Lower lobe of right lung (tissue), 2 donors: ENCODE data around the gene ADGRV1. TPM values are rescaled to one million over a fixed set of nuclear protein-coding genes. Genes with fewer than 3 reads are reported as not detected.
"Not testable (repeated sequence)": the region's sequence is repeated elsewhere in the genome, so short reads cannot be mapped to it uniquely, and the experiment has no call there.

ENCODE experiments used
- ATAC-seq, 2 donors: fragments of 200-7000 bp; cut with Tn5 transposase; one replicate each; pipeline ENCODE4 v1.9.1; 2020 to 2022; ENCODE audit warnings: mild to moderate bottlenecking in 2 of 2, moderate library complexity in 2 of 2
- DNase-seq: peaks from one replicate; pipeline ENCODE4 v3.0.0-alpha.2; 2020
- H3K27ac ChIP-seq: fragments of 200-600 bp; one replicate; pipeline ENCODE4 v1.8.0; 2022
- H3K27me3 ChIP-seq: fragments of 200-600 bp; one replicate; pipeline ENCODE4 v1.8.0; 2022; ENCODE audit warnings: low read depth
- H3K36me3 ChIP-seq: fragments of 200-600 bp; one replicate; pipeline ENCODE4 v1.8.0; 2022; ENCODE audit warnings: mild to moderate bottlenecking
- H3K4me1 ChIP-seq: fragments of 200-600 bp; one replicate; pipeline ENCODE4 v1.8.0; 2022
- H3K4me3 ChIP-seq: fragments of 200-600 bp; one replicate; pipeline ENCODE4 v1.8.0; 2022; ENCODE audit warnings: mild to moderate bottlenecking
- H3K9me3 ChIP-seq: fragments of 200-600 bp; one replicate; pipeline ENCODE4 v1.8.0; 2022
- CTCF ChIP-seq: fragments of 200-600 bp; IDR thresholded peaks from one replicate; pipeline ENCODE4 v1.8.0; 2022; ENCODE audit warnings: antibody characterized with exemption, mild to moderate bottlenecking
- intact Hi-C: fragments of 100-400 bp; cut with DNase I; formaldehyde crosslinking; loops from one replicate; pipeline ENCODE4 v1.11.0; 2022
- total RNA-seq: library from RNA; stranded (reverse); fragmentation: NEBNext Ultra II Directional; extraction: Animal tissue kit (Norgen Biotek cat#: 25700); gene quantifications from one replicate; pipeline ENCODE4 v1.2.1, GENCODE V29; 2021
- donor health status: DM: no; HTN: yes; CAD: no; lungs with severe emphysema.

The ADGRV1 gene
- total RNA-seq, 1 donor from 2014 or later = 49.7 TPM

GRCh38 chr5:90581956-90582355, 23.4 kb downstream of the ADGRV1 start:
- intact Hi-C loops = no loop called here
- Histone ChIP-seq H3K36me3 (no peaks in the 10 kb centered on the region), H3K9me3 (peaks cover 5% of the 10 kb centered on the region), H3K4me3 (no peak overlapping the region), H3K4me1 (no peaks in the 10 kb centered on the region), H3K27me3 (no peaks in the 10 kb centered on the region), H3K27ac (no peak overlapping the region)
- no peak for TF ChIP-seq CTCF
- DNase-seq = no peak
- ATAC-seq = no peak

- intact Hi-C loops = no loop called here
- no peak for TF ChIP-seq CTCF
- H3K36me3 ChIP-seq = no peaks in the 10 kb centered on the region
Observed at GRCh38 chr5:90585337-90585986, 26.9 kb downstream of the ADGRV1 start.

GRCh38 chr5:90586469-90586868, 27.9 kb downstream of the ADGRV1 start:
- H3K27ac ChIP-seq = no peak overlapping the region
- H3K36me3 ChIP-seq = no peaks in the 10 kb centered on the region
- no peak for ATAC-seq
- TF ChIP-seq CTCF = no peak
- DNase-seq = no peak
- no peaks in the 10 kb centered on the region for H3K9me3 ChIP-seq
- no peaks in the 10 kb centered on the region for H3K4me1 ChIP-seq
- intact Hi-C loops = no loop called here
- no peaks in the 10 kb centered on the region for H3K27me3 ChIP-seq
- no peak overlapping the region for H3K4me3 ChIP-seq

More at GRCh38 chr5:90585337-90585986, 26.9 kb downstream of the ADGRV1 start:
- Histone ChIP-seq H3K27me3 (no peaks in the 10 kb centered on the region), H3K27ac (no peak overlapping the region), H3K9me3 (no peaks in the 10 kb centered on the region), H3K4me3 (no peak overlapping the region), H3K4me1 (no peaks in the 10 kb centered on the region)
- ATAC-seq = no peak
- no peak for DNase-seq

- Histone ChIP-seq H3K9me3 (no peaks in the 10 kb centered on the region), H3K36me3 (no peaks in the 10 kb centered on the region), H3K4me1 (no peaks in the 10 kb centered on the region), H3K4me3 (no peak overlapping the region), H3K27me3 (no peaks in the 10 kb centered on the region), H3K27ac (no peak overlapping the region)
- DNase-seq = no peak
- no peak for TF ChIP-seq CTCF
- ATAC-seq = no peak
- intact Hi-C loops = no loop called here
Observed at GRCh38 chr5:90590170-90590569, 31.6 kb downstream of the ADGRV1 start.

GRCh38 chr5:90593083-90593482, 34.5 kb downstream of the ADGRV1 start:
- H3K27ac ChIP-seq, H3K4me3 ChIP-seq, H3K36me3 ChIP-seq, intact Hi-C loops, H3K27me3 ChIP-seq, H3K4me1 ChIP-seq, ATAC-seq, H3K9me3 ChIP-seq, DNase-seq: not testable (repeated sequence)

- H3K9me3 ChIP-seq, H3K4me3 ChIP-seq, DNase-seq, H3K27me3 ChIP-seq, H3K27ac ChIP-seq, H3K4me1 ChIP-seq, intact Hi-C loops, ATAC-seq, H3K36me3 ChIP-seq: not testable (repeated sequence)
Observed at GRCh38 chr5:90595766-90596165, 37.2 kb downstream of the ADGRV1 start.
